Activated naive CD4-positive, alpha-beta T cell treated with anti-CD3 and anti-CD28 coated beads for 36 hours (primary cell): ENCODE measurements around the gene CARHSP1. TPM values are rescaled to one million over a fixed set of nuclear protein-coding genes. Genes with fewer than 3 reads are reported as not detected.

Experiments
- CTCF ChIA-PET: fragments of 350-600 bp; sonication (Branson Sonifier 250); formaldehyde crosslinking; loops from one replicate; lab custom pipeline; 2021; ENCODE audit warnings: antibody characterized with exemption; lab: Charles Lee
- DNase-seq: peaks from one replicate; pipeline ENCODE4 v3.0.0-alpha.2; 2020
- H3K27ac Mint-ChIP-seq: one replicate; pipeline ENCODE4 v1.8.0; 2021; ENCODE audit warnings: mild to moderate bottlenecking, mixed read lengths
- H3K27me3 Mint-ChIP-seq: one replicate; pipeline ENCODE4 v1.8.0; 2021; ENCODE audit warnings: low read depth, mixed read lengths
- H3K36me3 Mint-ChIP-seq: one replicate; pipeline ENCODE4 v1.8.0; 2021; ENCODE audit warnings: low read depth, mixed read lengths
- H3K4me1 Mint-ChIP-seq: one replicate; pipeline ENCODE4 v1.8.0; 2021; ENCODE audit warnings: low read depth, mixed read lengths
- H3K4me3 Mint-ChIP-seq: one replicate; pipeline ENCODE4 v1.8.0; 2021; ENCODE audit warnings: mild to moderate bottlenecking, moderate library complexity, mixed read lengths
- H3K9me3 Mint-ChIP-seq: one replicate; pipeline ENCODE4 v1.8.0; 2021; ENCODE audit warnings: mixed read lengths
- intact Hi-C: fragments of 100-400 bp; cut with micrococcal nuclease; formaldehyde crosslinking; loops from one replicate; pipeline ENCODE4 v1.15.1; 2023
- total RNA-seq, 2 experiments: library from RNA; stranded (reverse); gene quantifications; one replicate each; pipeline ENCODE4 v1.2.3, GENCODE V29; 2021

The CARHSP1 gene
- total RNA-seq, 2 experiments from 2014 or later: 46.5 to 49.6 TPM

DNA sequence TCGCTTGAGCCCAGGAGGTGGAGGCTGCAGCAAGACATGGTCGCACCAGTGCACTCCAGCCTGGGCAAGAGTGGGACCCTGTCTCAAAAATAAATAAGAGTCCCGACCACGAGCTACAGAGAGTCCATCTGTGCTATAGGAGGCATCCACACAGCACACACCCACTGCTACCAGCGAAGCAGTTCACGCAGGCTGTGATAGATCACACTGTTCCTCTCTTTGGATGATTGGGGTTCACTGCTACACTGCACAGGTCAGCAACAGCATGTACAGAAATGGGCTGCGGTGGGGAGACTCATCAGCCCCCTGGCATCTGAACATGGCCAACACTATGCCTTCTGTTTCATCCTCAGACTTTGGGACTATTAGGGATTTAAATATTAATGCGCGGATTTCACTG is 37.4 kb downstream of the CARHSP1 start:
- no peak for DNase-seq
- peaks cover 14% of the 10 kb centered on the region for H3K4me1 Mint-ChIP-seq
- H3K36me3 Mint-ChIP-seq: peaks cover 30% of the 10 kb centered on the region
- no peak overlapping the region for H3K4me3 Mint-ChIP-seq
- intact Hi-C loops: no loop called here
- H3K9me3 Mint-ChIP-seq: no peaks in the 10 kb centered on the region
- H3K27ac Mint-ChIP-seq: no peak overlapping the region
- CTCF ChIA-PET: no interaction called here
- no peaks in the 10 kb centered on the region for H3K27me3 Mint-ChIP-seq

DNA sequence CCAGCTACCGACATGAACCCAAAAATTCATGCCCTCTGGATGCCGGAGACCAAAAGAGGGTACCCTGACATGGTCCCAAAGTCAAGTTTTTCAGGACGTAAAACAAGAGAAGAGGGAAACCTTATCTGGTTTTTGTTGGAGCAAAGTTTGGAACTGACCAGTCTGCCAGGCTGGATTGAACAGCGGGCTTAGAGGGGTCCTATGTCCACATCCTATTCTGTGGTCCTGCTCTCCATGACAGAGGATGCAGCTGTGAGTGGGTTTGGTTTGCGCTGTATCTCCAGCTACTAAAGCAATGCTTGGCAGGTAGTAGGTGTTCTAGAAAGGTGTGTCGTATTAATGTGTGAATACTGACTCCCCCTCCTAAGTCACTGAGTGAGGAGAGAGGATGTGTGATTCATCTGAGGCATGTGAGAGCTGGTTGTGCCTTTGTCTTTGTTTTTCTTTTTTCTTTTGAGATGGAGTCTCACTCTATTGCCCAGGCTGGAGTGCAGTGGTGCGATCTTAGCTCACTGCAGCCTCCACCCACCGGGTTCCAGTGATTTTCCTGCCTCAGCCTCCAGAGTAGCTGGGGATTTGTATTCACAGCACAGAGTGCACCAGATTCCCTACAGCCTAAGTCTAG is 40.2 kb downstream of the CARHSP1 start:
- Mint-ChIP-seq H3K27me3 (no peaks in the 10 kb centered on the region), H3K4me3 (no peak overlapping the region), H3K27ac (no peak overlapping the region), H3K36me3 (peaks cover 38% of the 10 kb centered on the region), H3K9me3 (no peaks in the 10 kb centered on the region), H3K4me1 (peaks cover 17% of the 10 kb centered on the region)
- no peak for DNase-seq
- intact Hi-C loops: no loop called here
- CTCF ChIA-PET: interaction anchor here (1.3 kb wide), 1 partner anchor 51 kb away, joined by 5 read pairs; no protein-coding TSS in a partner anchor

GRCh38 chr16:8826278-8826879 is 42.4 kb downstream of the CARHSP1 start:
- DNase-seq: no peak
- Mint-ChIP-seq H3K4me1 (peaks cover 6% of the 10 kb centered on the region), H3K27ac (no peak overlapping the region), H3K36me3 (peaks cover 41% of the 10 kb centered on the region), H3K27me3 (no peaks in the 10 kb centered on the region), H3K4me3 (no peak overlapping the region), H3K9me3 (no peaks in the 10 kb centered on the region)
- CTCF ChIA-PET: interaction anchor here (0.5 kb wide), 1 partner anchor 85 kb away, joined by 3 read pairs; no protein-coding TSS in a partner anchor
- intact Hi-C loops: no loop called here

DNA sequence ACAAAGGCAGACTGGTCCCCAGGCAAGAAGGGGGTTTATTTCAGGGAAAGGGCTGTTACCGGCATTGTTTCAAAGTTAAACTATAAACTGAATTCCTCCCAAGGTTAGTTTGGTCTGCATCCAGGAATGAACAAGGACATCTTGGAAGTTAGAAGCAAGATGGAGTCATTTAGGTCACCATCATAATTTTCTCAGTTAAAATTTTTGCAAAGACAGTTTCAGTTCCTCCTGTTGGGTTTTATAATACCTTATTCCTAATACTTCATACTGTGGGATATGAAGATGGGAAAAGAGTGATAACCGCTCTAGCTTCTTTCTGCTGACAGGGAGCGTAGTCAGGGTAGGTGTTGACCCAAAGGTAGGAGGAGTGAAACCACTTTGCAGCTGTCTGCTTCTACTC is 46.4 kb downstream of the CARHSP1 start:
- no peak for DNase-seq
- intact Hi-C loops: no loop called here
- H3K27me3 Mint-ChIP-seq: no peaks in the 10 kb centered on the region
- H3K4me1 Mint-ChIP-seq: peaks cover 3% of the 10 kb centered on the region
- no peak overlapping the region for H3K4me3 Mint-ChIP-seq
- H3K9me3 Mint-ChIP-seq: no peaks in the 10 kb centered on the region
- CTCF ChIA-PET: no interaction called here
- H3K27ac Mint-ChIP-seq: no peak overlapping the region
- H3K36me3 Mint-ChIP-seq: peaks cover 34% of the 10 kb centered on the region

GRCh38 chr16:8819411-8820034 is 49.3 kb downstream of the CARHSP1 start:
- Mint-ChIP-seq H3K4me1 (peaks cover 15% of the 10 kb centered on the region), H3K36me3 (peaks cover 51% of the 10 kb centered on the region), H3K27me3 (no peaks in the 10 kb centered on the region), H3K4me3 (no peak overlapping the region), H3K27ac (no peak overlapping the region), H3K9me3 (no peaks in the 10 kb centered on the region)
- no peak for DNase-seq
- CTCF ChIA-PET: no interaction called here
- intact Hi-C loops: no loop called here

GRCh38 chr16:8818504-8819270 is 50.1 kb downstream of the CARHSP1 start:
- CTCF ChIA-PET: no interaction called here

DNA sequence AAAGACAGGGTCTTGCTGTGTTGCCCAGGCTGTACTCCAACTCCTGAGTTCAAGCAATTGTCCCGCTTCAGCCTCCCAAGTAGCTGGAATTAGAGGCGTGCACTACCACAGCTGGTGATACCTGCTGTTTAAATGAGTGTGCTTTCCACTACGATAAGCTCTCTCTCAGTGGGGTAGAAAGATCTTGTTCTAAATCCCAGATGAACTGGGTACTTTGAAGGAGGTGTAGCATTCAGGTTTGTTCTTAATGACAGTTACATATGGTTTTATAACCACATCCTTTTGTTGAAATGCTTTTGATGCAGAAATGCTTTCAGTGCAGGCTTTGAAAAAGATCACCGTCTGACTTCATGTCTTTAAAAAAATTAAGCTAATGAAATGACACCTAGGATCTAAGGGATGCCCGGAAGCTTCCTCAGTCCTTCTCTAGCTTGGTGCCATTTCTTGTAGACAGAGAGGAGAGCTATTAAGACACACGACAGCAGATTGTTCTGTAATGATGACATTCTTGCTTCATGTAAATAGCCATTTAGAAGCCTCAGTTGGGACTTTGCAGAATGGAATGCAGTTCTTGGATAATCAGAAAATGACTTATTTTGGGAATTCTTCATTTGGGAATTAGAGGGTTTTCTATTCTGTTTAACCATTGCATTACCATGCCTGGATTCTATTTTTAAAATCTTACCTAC is 51.7 kb downstream of the CARHSP1 start:
- H3K4me3 Mint-ChIP-seq: no peak overlapping the region
- no peak for DNase-seq
- no peak overlapping the region for H3K27ac Mint-ChIP-seq
- intact Hi-C loops: no loop called here
- CTCF ChIA-PET: interaction anchor here (1.6 kb wide), 1 partner anchor 63 kb away, joined by 6 read pairs; no protein-coding TSS in a partner anchor
- peaks cover 53% of the 10 kb centered on the region for H3K36me3 Mint-ChIP-seq
- no peaks in the 10 kb centered on the region for H3K9me3 Mint-ChIP-seq
- peaks cover 19% of the 10 kb centered on the region for H3K4me1 Mint-ChIP-seq
- H3K27me3 Mint-ChIP-seq: no peaks in the 10 kb centered on the region

More at GRCh38 chr16:8818504-8819270, 50.1 kb downstream of the CARHSP1 start:
- peaks cover 48% of the 10 kb centered on the region for H3K36me3 Mint-ChIP-seq
- H3K4me1 Mint-ChIP-seq: peaks cover 19% of the 10 kb centered on the region
- no peak for DNase-seq
- no peaks in the 10 kb centered on the region for H3K9me3 Mint-ChIP-seq
- intact Hi-C loops: no loop called here
- no peaks in the 10 kb centered on the region for H3K27me3 Mint-ChIP-seq
- no peak overlapping the region for H3K27ac Mint-ChIP-seq
- no peak overlapping the region for H3K4me3 Mint-ChIP-seq

DNA sequence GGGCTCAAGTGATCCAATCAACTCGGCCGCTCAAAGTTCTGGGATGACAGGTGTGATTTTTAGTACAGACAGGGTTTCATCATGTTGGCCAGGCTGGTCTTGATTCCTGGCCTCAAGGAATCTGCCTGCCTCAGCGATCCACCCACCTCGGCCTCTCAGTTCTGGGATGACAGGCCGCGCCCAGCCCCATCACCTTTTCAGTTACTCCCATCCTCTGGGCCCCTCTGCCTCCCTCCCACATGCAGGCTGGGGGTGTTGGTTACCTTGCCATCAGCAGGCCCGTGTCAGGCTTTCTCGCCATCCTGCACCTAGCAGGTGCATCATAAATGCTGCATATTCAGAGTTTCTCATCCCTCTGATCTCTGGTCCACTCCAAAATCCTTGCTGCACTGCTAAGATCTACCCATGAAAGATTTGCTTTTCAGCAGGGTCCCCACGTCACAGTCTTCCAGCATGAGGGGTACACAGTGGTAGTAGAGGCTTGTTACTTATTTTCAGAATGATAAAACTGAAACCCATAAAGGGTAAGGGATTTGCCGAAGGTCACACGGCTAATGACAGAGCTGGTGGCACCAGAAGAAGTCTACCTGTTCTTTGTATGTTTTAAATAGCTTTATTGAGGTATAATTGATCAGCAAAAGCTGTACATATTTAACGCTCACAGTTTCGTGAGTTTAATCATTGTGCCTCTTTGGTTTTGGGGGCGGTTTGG is 54.6 kb downstream of the CARHSP1 start:
- H3K9me3 Mint-ChIP-seq: no peaks in the 10 kb centered on the region
- H3K4me3 Mint-ChIP-seq: no peak overlapping the region
- H3K27me3 Mint-ChIP-seq: no peaks in the 10 kb centered on the region
- H3K4me1 Mint-ChIP-seq: peaks cover 19% of the 10 kb centered on the region
- peaks cover 55% of the 10 kb centered on the region for H3K36me3 Mint-ChIP-seq
- DNase-seq: no peak
- intact Hi-C loops: no loop called here
- H3K27ac Mint-ChIP-seq: peak overlapping the region; percentile 65
- CTCF ChIA-PET: no interaction called here

- Mint-ChIP-seq H3K27ac (no peak overlapping the region), H3K4me3 (no peak overlapping the region), H3K4me1 (peaks cover 19% of the 10 kb centered on the region), H3K36me3 (peaks cover 57% of the 10 kb centered on the region), H3K9me3 (no peaks in the 10 kb centered on the region), H3K27me3 (no peaks in the 10 kb centered on the region)
- intact Hi-C loops: no loop called here
- CTCF ChIA-PET: no interaction called here
- DNase-seq: no peak
These were observed 56.5 kb downstream of the CARHSP1 start for GRCh38 chr16:8812162-8812843.

- Mint-ChIP-seq H3K4me3 (no peak overlapping the region), H3K27me3 (no peaks in the 10 kb centered on the region), H3K4me1 (no peaks in the 10 kb centered on the region), H3K9me3 (no peaks in the 10 kb centered on the region), H3K27ac (no peak overlapping the region), H3K36me3 (peaks cover 46% of the 10 kb centered on the region)
- CTCF ChIA-PET: no interaction called here
- intact Hi-C loops: no loop called here
- DNase-seq: no peak
These were observed 60.0 kb downstream of the CARHSP1 start for GRCh38 chr16:8808613-8809353.

- H3K9me3 Mint-ChIP-seq: no peaks in the 10 kb centered on the region
- no peak for DNase-seq
- H3K4me1 Mint-ChIP-seq: no peaks in the 10 kb centered on the region
- intact Hi-C loops: no loop called here
- H3K4me3 Mint-ChIP-seq: no peak overlapping the region
- H3K27me3 Mint-ChIP-seq: no peaks in the 10 kb centered on the region
- H3K27ac Mint-ChIP-seq: no peak overlapping the region
- CTCF ChIA-PET: no interaction called here
- peaks cover 45% of the 10 kb centered on the region for H3K36me3 Mint-ChIP-seq
These were observed 60.8 kb downstream of the CARHSP1 start for GRCh38 chr16:8808009-8808408.
